Ovary (tissue), 9 donors: Measurements from ENCODE around the gene CLPSL1. TPM values are rescaled to one million over a fixed set of nuclear protein-coding genes. Genes with fewer than 3 reads are reported as not detected.

Experiments used
- DNase-seq, 5 donors: peaks; one replicate each; pipeline ENCODE4 v3.0.0-alpha.2; 2019 to 2020
- H3K27ac ChIP-seq, 2 donors: fragments of 200-600 bp; one replicate each; pipeline versions ENCODE4 v1.5.1 to v1.8.0; 2019 to 2022
- H3K27me3 ChIP-seq: fragments of 200-600 bp; one replicate; pipeline ENCODE4 v1.8.0; 2022
- H3K36me3 ChIP-seq: fragments of 200-600 bp; sonication (generic); one replicate; pipeline ENCODE4 v1.5.1; 2019
- H3K4me1 ChIP-seq: one replicate; pipeline ENCODE4 v1.8.1; 2013; ENCODE audit warnings: mild to moderate bottlenecking, moderate library complexity; ENCODE audit not compliant: insufficient read depth
- H3K4me3 ChIP-seq: fragments of 200-600 bp; sonication (generic); one replicate; pipeline ENCODE4 v1.5.1; 2017
- H3K9me3 ChIP-seq, 2 donors: fragments of 200-600 bp in 1 of 2; sonication (generic) in 1 of 2; one replicate each; pipeline versions ENCODE4 v1.5.1 to v1.8.1; 2013 to 2019; ENCODE audit warnings: mild to moderate bottlenecking in 1 of 2, moderate library complexity in 1 of 2
- CTCF ChIP-seq, 3 donors: fragments of 450-650 bp in 2 of 3; fragments of 200-600 bp in 1 of 3; IDR thresholded peaks; one replicate each; pipeline versions ENCODE4 v1.5.1 to v1.8.0; 2016 to 2022; ENCODE audit warnings: antibody characterized with exemption in 3 of 3, mild to moderate bottlenecking in 1 of 3
- EP300 ChIP-seq: sonication (generic); formaldehyde crosslinking; IDR thresholded peaks from one replicate; pipeline ENCODE4 v1.6.1; 2017; ENCODE audit warnings: antibody characterized with exemption
- POLR2A ChIP-seq: fragments of 450-650 bp; IDR thresholded peaks from one replicate; pipeline ENCODE4 v1.6.1; 2017; ENCODE audit warnings: antibody characterized with exemption, mild to moderate bottlenecking, moderate library complexity
- WGBS, 3 donors: extraction: QIAGEN DNeasy Blood & Tissue Kit in 1 of 3; methylation state at CpG; one replicate each; pipeline versions ENCODE4 v1.1.5 to v1.1.7; 2013 to 2017; 5-methylcytosine and 5-hydroxymethylcytosine counted together
- intact Hi-C, 4 donors: fragments of 100-400 bp; cut with DNase I; formaldehyde crosslinking; loops; one replicate each; pipeline versions ENCODE4 v1.11.0 to v1.15.1; 2022 to 2023
- polyA plus RNA-seq, 2 donors: library from polyadenylated mRNA; stranded (reverse); fragments of 200-250 nt in 1 of 2; fragments of 350-450 nt in 1 of 2; fragmentation: Illumina TruSeq in 1 of 2; extraction: RNeasy Lipid Tissue Mini Kit (QIAGEN cat#74804) in 1 of 2; gene quantifications; one replicate each; pipeline ENCODE4 v1.2.3, GENCODE V29; 2013 to 2014
- total RNA-seq, 7 donors: library from RNA; depleted of rRNA in 2 of 7; stranded (reverse); fragments of >200 nt in 2 of 7; fragmentation: NEBNext Ultra II Directional in 3 of 7; extraction: Animal tissue kit (Norgen Biotek cat#: 25700) in 3 of 7; gene quantifications; one replicate each; pipeline versions ENCODE4 v1.1.0 to v1.2.4, GENCODE V29; 2016 to 2023
- donor health status: DM: no; HTN: no; CAD: no; lungs with moderate emphysema.
- donor health status: DM: no; HTN: no; CAD: no.
- donor health status: Bipolar disorder and iron deficiency.
- donor health status: DM: yes; HTN: yes; CAD: no.
- donor health status: DM: no; HTN: no; CAD: no.
- donor health status: DM: yes; HTN: yes; CAD: no.

The CLPSL1 gene
- total and polyA plus RNA-seq, 9 donors, result not detected

- DNase-seq, result no peak
- no peaks in the 10 kb centered on the region for H3K27me3 ChIP-seq
- no peak overlapping the region for H3K27ac ChIP-seq
- 34 to 40% (median 37%) methylated on average over 5 of the region's 5 CpGs for WGBS, 3 donors
- intact Hi-C loops, result loop anchor here (2.0 to 10.0 kb wide), 4 partner anchors 218 to 355 kb away; partner anchors contain the start of gene TEAD3 (in 1 of the 4)
- no peaks in the 10 kb centered on the region for H3K36me3 ChIP-seq
- H3K4me1 ChIP-seq, result peaks cover 3% of the 10 kb centered on the region
- H3K9me3 ChIP-seq, result no peaks in the 10 kb centered on the region
- H3K4me3 ChIP-seq, result no peak overlapping the region
- TF ChIP-seq POLR2A (no peak), CTCF (IDR thresholded peaks at IDR 0.05) (no peak), EP300 (no peak)
Observed at GRCh38 chr6:35739645-35740524, 40.9 kb upstream of the CLPSL1 start.

- DNase-seq, result no peak
- 70 to 72% (median 70%) methylated on average over 8 of the region's 8 CpGs for WGBS, 3 donors
- Histone ChIP-seq H3K4me1 (no peaks in the 10 kb centered on the region), H3K36me3 (no peaks in the 10 kb centered on the region), H3K27ac (no peak overlapping the region), H3K9me3 (no peaks in the 10 kb centered on the region), H3K4me3 (no peak overlapping the region), H3K27me3 (no peaks in the 10 kb centered on the region)
- TF ChIP-seq CTCF (IDR thresholded peaks at IDR 0.05), result no peak
- TF ChIP-seq POLR2A, result no peak
- no peak for TF ChIP-seq EP300
- intact Hi-C loops, result loop anchor here in 1 of 4 donors (10.0 kb wide), 1 partner anchor 352 kb away; no protein-coding TSS in a partner anchor
Observed at GRCh38 chr6:35742842-35743241, 38.0 kb upstream of the CLPSL1 start.

- H3K4me3 ChIP-seq, result no peak overlapping the region
- no peak overlapping the region for H3K27ac ChIP-seq
- no peaks in the 10 kb centered on the region for H3K36me3 ChIP-seq
- H3K27me3 ChIP-seq, result no peaks in the 10 kb centered on the region
- intact Hi-C loops, result loop anchor here in 1 of 4 donors (10.0 kb wide), 1 partner anchor 349 kb away; no protein-coding TSS in a partner anchor
- TF ChIP-seq EP300 (no peak), POLR2A (no peak), CTCF (IDR thresholded peaks at IDR 0.05) (no peak)
- DNase-seq, result no peak
- no peaks in the 10 kb centered on the region for H3K4me1 ChIP-seq
- 94 to 95% (median 94%) methylated on average over 7 of the region's 7 CpGs for WGBS, 3 donors
- H3K9me3 ChIP-seq, result no peaks in the 10 kb centered on the region
Observed at GRCh38 chr6:35745509-35745908, 35.3 kb upstream of the CLPSL1 start.

- Histone ChIP-seq H3K4me3 (no peak overlapping the region), H3K4me1 (no peaks in the 10 kb centered on the region), H3K27me3 (no peaks in the 10 kb centered on the region), H3K36me3 (no peaks in the 10 kb centered on the region), H3K27ac (no peak overlapping the region), H3K9me3 (no peaks in the 10 kb centered on the region)
- 80 to 83% (median 81%) methylated on average over 3 of the region's 3 CpGs for WGBS, 3 donors
- intact Hi-C loops, result loop anchor here in 1 of 4 donors (10.0 kb wide), 1 partner anchor 348 kb away; no protein-coding TSS in a partner anchor
- DNase-seq, result no peak
- TF ChIP-seq POLR2A (no peak), EP300 (no peak), CTCF (IDR thresholded peaks at IDR 0.05) (no peak)
Observed at GRCh38 chr6:35746516-35746915, 34.3 kb upstream of the CLPSL1 start.
